HEK293T (cell line): ENCODE measurements around the gene RBBP5.

Experiments
- BHLHE40 ChIP-seq: fragments of 450-650 bp; IDR thresholded peaks from 2 replicates; pipeline ENCODE4 v1.6.1; 2016; ENCODE audit warnings: mild to moderate bottlenecking, moderate library complexity, borderline replicate concordance
- FOXA1 ChIP-seq: fragments of 450-650 bp; IDR thresholded peaks from 2 replicates; pipeline ENCODE4 v1.6.1; 2016; ENCODE audit warnings: mild to moderate bottlenecking
- FOXM1 ChIP-seq: fragments of 450-650 bp; IDR thresholded peaks from 2 replicates; pipeline ENCODE4 v1.6.1; 2017; ENCODE audit warnings: mild to moderate bottlenecking, borderline replicate concordance
- SP1 ChIP-seq: fragments of 450-650 bp; IDR thresholded peaks from 2 replicates; pipeline ENCODE4 v1.6.1; 2017
- ZNF384 ChIP-seq: fragments of 450-650 bp; IDR thresholded peaks from 2 replicates; pipeline ENCODE4 v1.6.1; 2016

- TF ChIP-seq FOXM1: no peak
- TF ChIP-seq BHLHE40: no peak
- no peak for TF ChIP-seq SP1
- no peak for TF ChIP-seq FOXA1
- no peak for TF ChIP-seq ZNF384
Measured at GRCh38 chr1:205084360-205084759, 37.4 kb downstream of the RBBP5 start, which contains the start of gene TMEM81.
